Endothelial cell of umbilical vein (primary cell): ENCODE measurements around the gene P2RY2. TPM values are rescaled to one million over a fixed set of nuclear protein-coding genes. Genes with fewer than 3 reads are reported as not detected.

Experiments
- BruUV-seq: library from RNA; stranded (reverse); fragments of 400-500 nt; replicated peaks from 2 replicates; lab custom pipeline; 2021; lab: Mats Ljungman, UMichigan
- CTCF ChIA-PET: fragments of 300-600, 350-600 bp; sonication (Branson Sonifier 250); formaldehyde crosslinking; loops from one replicate; lab custom pipeline; 2021; ENCODE audit warnings: antibody characterized with exemption, inconsistent platforms; lab: Charles Lee
- POLR2A ChIA-PET: fragments of 300-600, 350-600 bp; sonication (Branson Sonifier 250); formaldehyde crosslinking; loops from one replicate; lab custom pipeline; 2021; ENCODE audit warnings: antibody characterized with exemption, inconsistent platforms; lab: Charles Lee
- DNase-seq: peaks from one replicate; pipeline ENCODE4 v3.0.0-alpha.2; 2011; ENCODE audit warnings: low read depth, low spot score
- FAIRE-seq: peaks from 2 replicates; lab custom pipeline; 2011; peaks lifted over from hg19 to GRCh38; lab: Jason Lieb, UNC
- H2AFZ ChIP-seq: 2 replicates; pipeline ENCODE4 v1.6.0; 2012; ENCODE audit warnings: low read depth, low read length, control low read depth, inconsistent platforms
- H3K27ac ChIP-seq: 2 replicates; pipeline ENCODE4 v1.5.1; 2011; ENCODE audit warnings: low read depth, mild to moderate bottlenecking, control low read depth, low read length, moderate library complexity; ENCODE audit not compliant: insufficient read depth
- H3K27me3 ChIP-seq, 2 experiments: 2 replicates each; pipeline versions ENCODE4 v1.6.0 to v1.6.1; 2011; ENCODE audit warnings: low read length in 2 of 2, mixed read lengths in 1 of 2; ENCODE audit not compliant: control insufficient read depth in 2 of 2, insufficient read depth in 2 of 2
- H3K36me3 ChIP-seq, 2 experiments: 2 replicates in 1 of 2; 3 replicates in 1 of 2; pipeline ENCODE4 v1.5.1; 2011; ENCODE audit warnings: low read length in 2 of 2, mild to moderate bottlenecking in 1 of 2, moderate library complexity in 1 of 2; ENCODE audit not compliant: control insufficient read depth in 2 of 2, insufficient read depth in 2 of 2; ENCODE audit errors: extremely low read depth in 1 of 2
- H3K4me1 ChIP-seq: 3 replicates; pipeline ENCODE4 v1.5.1; 2011; ENCODE audit warnings: mild to moderate bottlenecking, low read length; ENCODE audit not compliant: control insufficient read depth, insufficient read depth; ENCODE audit errors: extremely low read depth
- H3K4me2 ChIP-seq: 2 replicates; pipeline ENCODE4 v1.6.1; 2011; ENCODE audit warnings: low read length, control low read depth, mixed read lengths; ENCODE audit not compliant: insufficient read depth
- H3K4me3 ChIP-seq, 3 experiments: fragments of 200-600 bp in 1 of 3; sonication (generic), shearing (Covaris generic) in 1 of 3; replicated peaks in 1 of 3; 2 replicates each; pipeline ENCODE4 v1.5.1; 2011 to 2016; ENCODE audit warnings: control low read depth in 3 of 3, low read length in 3 of 3, mild to moderate bottlenecking in 2 of 3, inconsistent platforms in 1 of 3, low read depth in 1 of 3, moderate library complexity in 1 of 3; ENCODE audit not compliant: insufficient read depth in 1 of 3
- H3K79me2 ChIP-seq: 2 replicates; pipeline ENCODE4 v1.6.0; 2012; ENCODE audit warnings: low read length, inconsistent platforms; ENCODE audit not compliant: control insufficient read depth, insufficient read depth
- H3K9ac ChIP-seq: replicated peaks from 2 replicates; pipeline ENCODE3; 2011; ENCODE audit warnings: low read length, control low read depth; ENCODE audit not compliant: insufficient read depth; ENCODE audit errors: extremely low read depth
- H3K9me1 ChIP-seq: replicated peaks from 3 replicates; pipeline ENCODE4 v1.6.0; 2011; ENCODE audit warnings: mild to moderate bottlenecking, low read length; ENCODE audit not compliant: control insufficient read depth, insufficient read depth; ENCODE audit errors: extremely low read depth
- H3K9me3 ChIP-seq: replicated peaks from 2 replicates; pipeline ENCODE4 v1.5.1; 2012; ENCODE audit warnings: low read length, inconsistent platforms; ENCODE audit not compliant: control insufficient read depth, insufficient read depth
- H4K20me1 ChIP-seq: replicated peaks from 2 replicates; pipeline ENCODE3; 2011; ENCODE audit warnings: mild to moderate bottlenecking, low read length; ENCODE audit not compliant: control insufficient read depth, insufficient read depth; ENCODE audit errors: extremely low read depth
- CTCF ChIP-seq, 2 donors: IDR thresholded peaks; 1 replicate in 1 of 2; 2 replicates in 1 of 2; pipeline ENCODE4 v1.5.1; 2011; ENCODE audit warnings: low read length in 2 of 2, mild to moderate bottlenecking in 2 of 2, moderate library complexity in 2 of 2, control low read depth in 1 of 2, inconsistent platforms in 1 of 2, low read depth in 1 of 2; ENCODE audit not compliant: insufficient read depth in 1 of 2; ENCODE audit errors: extremely low read depth in 1 of 2
- EZH2 ChIP-seq: IDR thresholded peaks from 2 replicates; pipeline ENCODE4 v1.6.1; 2012; ENCODE audit warnings: borderline replicate concordance, low read depth, mild to moderate bottlenecking, moderate library complexity, low read length, inconsistent platforms; ENCODE audit not compliant: severe bottlenecking
- FOS ChIP-seq: IDR thresholded peaks from 2 replicates; pipeline ENCODE4 v1.6.1; 2011; ENCODE audit warnings: mild to moderate bottlenecking, low read length, moderate library complexity, borderline replicate concordance; ENCODE audit not compliant: insufficient read depth
- GATA2 ChIP-seq: IDR thresholded peaks from 2 replicates; pipeline ENCODE4 v1.7.0; 2011; ENCODE audit warnings: low read depth, mild to moderate bottlenecking, moderate library complexity, mixed read lengths, low read length; ENCODE audit not compliant: insufficient read length, insufficient read depth
- JUN ChIP-seq: IDR thresholded peaks from 2 replicates; pipeline ENCODE4 v1.6.1; 2011; ENCODE audit warnings: borderline replicate concordance, low read depth; ENCODE audit not compliant: insufficient read length, insufficient read depth
- MAX ChIP-seq: IDR thresholded peaks from 2 replicates; pipeline ENCODE4 v1.6.1; 2011; ENCODE audit not compliant: insufficient read depth, insufficient read length
- MYC ChIP-seq: IDR thresholded peaks from one replicate; pipeline ENCODE4 v1.6.1; 2011; ENCODE audit warnings: mild to moderate bottlenecking, low read depth, low read length
- POLR2A ChIP-seq: IDR thresholded peaks from 2 replicates; pipeline ENCODE4 v1.6.1; 2012; ENCODE audit warnings: low read depth, mild to moderate bottlenecking, control low read depth, low read length
- POLR2AphosphoS5 ChIP-seq: IDR thresholded peaks from 2 replicates; pipeline ENCODE4 v1.6.1; 2012; ENCODE audit warnings: low read depth, mild to moderate bottlenecking, control low read depth, low read length, moderate library complexity; ENCODE audit not compliant: insufficient read depth
- dilution Hi-C: fragments of 300-500 bp; cut with MboI; formaldehyde crosslinking; loops from one replicate; pipeline ENCODE4 v1.15.0; 2019; ENCODE audit warnings: low sequenced_read_pairs; ENCODE audit not compliant: extremely low pct_ligation_motif_present
- intact Hi-C: fragments of 100-400 bp; cut with micrococcal nuclease; formaldehyde crosslinking; loops from one replicate; pipeline ENCODE4 v1.10.0; 2022
- polyA plus RNA-seq, 4 experiments: library from polyadenylated mRNA; depleted of rRNA in 3 of 4; stranded (reverse) in 3 of 4; unstranded in 1 of 4; fragments of >200 nt; gene quantifications; 2 replicates each; pipeline versions ENCODE4 v1.2.1 to v1.2.3, GENCODE V29; 2011 to 2012; ENCODE audit warnings: missing spikeins in 1 of 4
- total RNA-seq: library from RNA; stranded (reverse); gene quantifications from 2 replicates; pipeline ENCODE4 v1.2.3, GENCODE V29; 2021

The P2RY2 gene
- total and polyA plus RNA-seq, 2 donors (not counting 3 experiments of a cell fraction or from before 2014, with no cell fraction given) = 4.8 to 5.6 TPM

GRCh38 chr11:73225001-73225686, 7.1 kb downstream of the P2RY2 start:
- no peak overlapping the region for H3K4me2 ChIP-seq
- TF ChIP-seq MAX (no peak), CTCF (IDR thresholded peaks at IDR 0.05; ENCODE audit: extremely low read depth in 1 of 2, insufficient read depth in 1 of 2, low read depth in 1 of 2, low read length in 2 of 2) (no peak), GATA2 (no peak), FOS (no peak), POLR2AphosphoS5 (no peak), POLR2A (no peak), EZH2 (no peak), MYC (no peak), JUN (no peak)
- ChIA-PET POLR2A (no interaction called here), CTCF (interaction anchor here (0.9 to 3.1 kb wide), 5 partner anchors 8 to 32 kb away, joined by 3 to 26 read pairs (median 3); no protein-coding TSS in a partner anchor)
- intact Hi-C loops = no loop called here
- no peaks in the 10 kb centered on the region for H3K9me3 ChIP-seq
- H3K4me3 ChIP-seq = no peak overlapping the region
- no peaks in the 10 kb centered on the region for H3K27me3 ChIP-seq
- H2AFZ ChIP-seq = no peak overlapping the region
- no peaks in the 10 kb centered on the region for H3K4me1 ChIP-seq
- H3K27ac ChIP-seq = no peak overlapping the region
- H4K20me1 ChIP-seq = no peaks in the 10 kb centered on the region
- H3K9me1 ChIP-seq = no peaks in the 10 kb centered on the region
- no peak overlapping the region for H3K9ac ChIP-seq
- no peaks in the 10 kb centered on the region for H3K79me2 ChIP-seq
- FAIRE-seq (no peak), DNase-seq (no peak)
- no TSS peak for BruUV-seq
- no peaks in the 10 kb centered on the region for H3K36me3 ChIP-seq
- dilution Hi-C loops = no loop called here
